SK-N-SH treated with all-trans-retinoic acid at 6 μM for 48 hours (cell line): Measurements from ENCODE around the gene LRBA.

Experiments used
- ARNTL ChIP-seq: fragments of 450-650 bp; formaldehyde crosslinking; IDR thresholded peaks from 2 replicates; pipeline ENCODE4 v1.5.0; 2020; ENCODE audit warnings: low read depth, mild to moderate bottlenecking, moderate library complexity, borderline replicate concordance
- BACH2 ChIP-seq: fragments of 250-450 bp; sonication (Bioruptor Pico); IDR thresholded peaks from 2 replicates; pipeline ENCODE4 v1.9.0; 2021; ENCODE audit warnings: mild to moderate bottlenecking, borderline replicate concordance
- CSRNP3 ChIP-seq: fragments of 250-450 bp; sonication (Bioruptor Pico); IDR thresholded peaks from 2 replicates; pipeline ENCODE4 v1.5.1; 2021; ENCODE audit warnings: mild to moderate bottlenecking, moderate library complexity
- OSR1 ChIP-seq: fragments of 250-450 bp; sonication (Bioruptor Pico); IDR thresholded peaks from 2 replicates; pipeline ENCODE4 v1.8.0; 2022; ENCODE audit warnings: moderate library complexity, mild to moderate bottlenecking, inconsistent platforms
- ZC3H10 ChIP-seq: fragments of 250-450 bp; sonication (Bioruptor Pico); IDR thresholded peaks from 2 replicates; pipeline ENCODE4 v1.5.1; 2021; ENCODE audit warnings: mild to moderate bottlenecking, moderate library complexity
- ZFP3 ChIP-seq: fragments of 250-450 bp; sonication (Bioruptor Pico); IDR thresholded peaks from 2 replicates; pipeline ENCODE4 v1.5.0; 2020; ENCODE audit warnings: mild to moderate bottlenecking, moderate library complexity
- ZFP30 ChIP-seq: fragments of 450-650 bp; formaldehyde crosslinking; IDR thresholded peaks from 2 replicates; pipeline ENCODE4 v1.5.0; 2022; ENCODE audit warnings: mild to moderate bottlenecking, moderate library complexity
- ZNF70 ChIP-seq: fragments of 450-650 bp; formaldehyde crosslinking; IDR thresholded peaks from 2 replicates; pipeline ENCODE4 v1.5.0; 2020; ENCODE audit warnings: mild to moderate bottlenecking, moderate library complexity
- TF ChIP-seq, protein P1 (sequence below): fragments of 250-450 bp; sonication (Bioruptor Pico); IDR thresholded peaks from 2 replicates; pipeline ENCODE4 v1.5.1; 2020; ENCODE audit warnings: low read depth, mild to moderate bottlenecking, moderate library complexity
- TF ChIP-seq, protein P2 (sequence below): fragments of 250-450 bp; sonication (Bioruptor Pico); IDR thresholded peaks from 2 replicates; pipeline ENCODE4 v1.8.0; 2020; ENCODE audit warnings: mild to moderate bottlenecking, moderate library complexity, borderline replicate concordance

GRCh38 chr4:151012820-151013219 is 2.3 kb downstream of the LRBA start:
- TF ChIP-seq, protein P1, sequence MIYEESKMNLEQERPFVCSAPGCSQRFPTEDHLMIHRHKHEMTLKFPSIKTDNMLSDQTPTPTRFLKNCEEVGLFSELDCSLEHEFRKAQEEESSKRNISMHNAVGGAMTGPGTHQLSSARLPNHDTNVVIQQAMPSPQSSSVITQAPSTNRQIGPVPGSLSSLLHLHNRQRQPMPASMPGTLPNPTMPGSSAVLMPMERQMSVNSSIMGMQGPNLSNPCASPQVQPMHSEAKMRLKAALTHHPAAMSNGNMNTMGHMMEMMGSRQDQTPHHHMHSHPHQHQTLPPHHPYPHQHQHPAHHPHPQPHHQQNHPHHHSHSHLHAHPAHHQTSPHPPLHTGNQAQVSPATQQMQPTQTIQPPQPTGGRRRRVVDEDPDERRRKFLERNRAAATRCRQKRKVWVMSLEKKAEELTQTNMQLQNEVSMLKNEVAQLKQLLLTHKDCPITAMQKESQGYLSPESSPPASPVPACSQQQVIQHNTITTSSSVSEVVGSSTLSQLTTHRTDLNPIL (CRISPR knock-in tag) = no peak
- no peak for TF ChIP-seq ARNTL
- TF ChIP-seq, protein P2, sequence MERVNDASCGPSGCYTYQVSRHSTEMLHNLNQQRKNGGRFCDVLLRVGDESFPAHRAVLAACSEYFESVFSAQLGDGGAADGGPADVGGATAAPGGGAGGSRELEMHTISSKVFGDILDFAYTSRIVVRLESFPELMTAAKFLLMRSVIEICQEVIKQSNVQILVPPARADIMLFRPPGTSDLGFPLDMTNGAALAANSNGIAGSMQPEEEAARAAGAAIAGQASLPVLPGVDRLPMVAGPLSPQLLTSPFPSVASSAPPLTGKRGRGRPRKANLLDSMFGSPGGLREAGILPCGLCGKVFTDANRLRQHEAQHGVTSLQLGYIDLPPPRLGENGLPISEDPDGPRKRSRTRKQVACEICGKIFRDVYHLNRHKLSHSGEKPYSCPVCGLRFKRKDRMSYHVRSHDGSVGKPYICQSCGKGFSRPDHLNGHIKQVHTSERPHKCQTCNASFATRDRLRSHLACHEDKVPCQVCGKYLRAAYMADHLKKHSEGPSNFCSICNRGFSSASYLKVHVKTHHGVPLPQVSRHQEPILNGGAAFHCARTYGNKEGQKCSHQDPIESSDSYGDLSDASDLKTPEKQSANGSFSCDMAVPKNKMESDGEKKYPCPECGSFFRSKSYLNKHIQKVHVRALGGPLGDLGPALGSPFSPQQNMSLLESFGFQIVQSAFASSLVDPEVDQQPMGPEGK (CRISPR knock-in tag) = no peak
- TF ChIP-seq OSR1 (CRISPR knock-in tag) = no peak
- TF ChIP-seq ZNF70 (CRISPR knock-in tag) = no peak
- TF ChIP-seq BACH2 (CRISPR knock-in tag) = no peak
- TF ChIP-seq ZC3H10 (CRISPR knock-in tag) = no peak
- no peak for TF ChIP-seq ZFP30 (CRISPR knock-in tag)
- no peak for TF ChIP-seq CSRNP3 (CRISPR knock-in tag)
- no peak for TF ChIP-seq ZFP3 (CRISPR knock-in tag)
